Mesendoderm (in vitro differentiated cells): ENCODE measurements around the gene MID1.

ENCODE experiments used
- DNase-seq: peaks from one replicate; pipeline ENCODE4 v3.0.0; 2013
- H2AK5ac ChIP-seq: 2 replicates; pipeline ENCODE4 v1.6.1; 2013; ENCODE audit warnings: low read length, inconsistent platforms
- H2BK120ac ChIP-seq: 2 replicates; pipeline ENCODE4 v1.6.1; 2013; ENCODE audit warnings: low read depth, mild to moderate bottlenecking, low read length, moderate library complexity, mixed read lengths
- H2BK15ac ChIP-seq: replicated peaks from 2 replicates; pipeline ENCODE4 v1.6.1; 2013; ENCODE audit warnings: low read depth, mild to moderate bottlenecking, moderate library complexity
- H2BK5ac ChIP-seq: 2 replicates; pipeline ENCODE4 v1.6.1; 2013; ENCODE audit warnings: low read length, inconsistent platforms
- H3K18ac ChIP-seq: 2 replicates; pipeline ENCODE4 v1.6.1; 2013; ENCODE audit warnings: mild to moderate bottlenecking, low read length, mixed read lengths
- H3K23ac ChIP-seq: one replicate; pipeline ENCODE4 v1.6.1; 2013; ENCODE audit warnings: low read length
- H3K27ac ChIP-seq: 2 replicates; pipeline ENCODE4 v1.5.1; 2013; ENCODE audit warnings: low read depth, mild to moderate bottlenecking, inconsistent platforms, low read length, moderate library complexity
- H3K27me3 ChIP-seq: 2 replicates; pipeline ENCODE4 v1.6.1; 2013; ENCODE audit warnings: low read length, control low read depth, mild to moderate bottlenecking, inconsistent platforms; ENCODE audit not compliant: insufficient read depth, poor library complexity
- H3K36me3 ChIP-seq: 2 replicates; pipeline ENCODE4 v1.6.1; 2013; ENCODE audit warnings: low read length, inconsistent platforms; ENCODE audit not compliant: control insufficient read depth, insufficient read depth
- H3K4ac ChIP-seq: one replicate; pipeline ENCODE4 v1.6.1; 2013; ENCODE audit warnings: low read depth, mild to moderate bottlenecking, low read length, moderate library complexity
- H3K4me1 ChIP-seq: 2 replicates; pipeline ENCODE4 v1.6.1; 2013; ENCODE audit warnings: low read depth, low read length, inconsistent platforms; ENCODE audit not compliant: control insufficient read depth
- H3K4me2 ChIP-seq: 2 replicates; pipeline ENCODE4 v1.6.1; 2013; ENCODE audit warnings: low read length
- H3K4me3 ChIP-seq: 2 replicates; pipeline ENCODE4 v1.5.1; 2013; ENCODE audit warnings: mild to moderate bottlenecking, low read length
- H3K56ac ChIP-seq: one replicate; pipeline ENCODE4 v1.6.1; 2013; ENCODE audit warnings: low read length
- H3K79me1 ChIP-seq: 2 replicates; pipeline ENCODE4 v1.6.1; 2013; ENCODE audit warnings: low read length, inconsistent platforms
- H3K79me2 ChIP-seq: 2 replicates; pipeline ENCODE4 v1.6.1; 2013; ENCODE audit warnings: mild to moderate bottlenecking, low read length; ENCODE audit not compliant: control insufficient read depth, insufficient read depth
- H3K9ac ChIP-seq: 2 replicates; pipeline ENCODE4 v1.6.1; 2013; ENCODE audit warnings: low read length, inconsistent platforms
- H4K5ac ChIP-seq: one replicate; pipeline ENCODE4 v1.6.1; 2013; ENCODE audit warnings: low read length
- H4K8ac ChIP-seq: one replicate; pipeline ENCODE4 v1.6.1; 2013; ENCODE audit warnings: low read depth, mild to moderate bottlenecking, control low read depth, low read length, moderate library complexity
- WGBS: extraction: QIAGEN DNeasy Blood & Tissue Kit; methylation state at CpG from one replicate; pipeline ENCODE4 v1.1.7; 2013; ENCODE audit warnings: low lambda C conversion rate, missing lambda C conversion rate; ENCODE audit not compliant: insufficient coverage; ENCODE audit errors: extremely low coverage; 5-methylcytosine and 5-hydroxymethylcytosine counted together

Gene MID1

GRCh38 chrX:10582215-10582733 is 38.1 kb downstream of the MID1 start:
- Histone ChIP-seq H2BK15ac (no peak overlapping the region), H3K23ac (no peak overlapping the region), H3K4ac (no peak overlapping the region), H3K56ac (no peak overlapping the region), H3K18ac (no peak overlapping the region), H3K9ac (no peak overlapping the region), H3K36me3 (no peaks in the 10 kb centered on the region), H2AK5ac (no peak overlapping the region), H3K4me1 (no peaks in the 10 kb centered on the region), H3K4me3 (no peak overlapping the region), H3K79me2 (no peaks in the 10 kb centered on the region), H2BK120ac (no peak overlapping the region), H3K79me1 (no peaks in the 10 kb centered on the region), H2BK5ac (no peak overlapping the region), H4K8ac (no peak overlapping the region), H3K27ac (no peak overlapping the region), H3K27me3 (no peaks in the 10 kb centered on the region), H4K5ac (no peak overlapping the region), H3K4me2 (no peak overlapping the region)
- DNase-seq, result no peak
- WGBS, result no CpG with 5 or more reads among the region's 3 CpGs

DNA sequence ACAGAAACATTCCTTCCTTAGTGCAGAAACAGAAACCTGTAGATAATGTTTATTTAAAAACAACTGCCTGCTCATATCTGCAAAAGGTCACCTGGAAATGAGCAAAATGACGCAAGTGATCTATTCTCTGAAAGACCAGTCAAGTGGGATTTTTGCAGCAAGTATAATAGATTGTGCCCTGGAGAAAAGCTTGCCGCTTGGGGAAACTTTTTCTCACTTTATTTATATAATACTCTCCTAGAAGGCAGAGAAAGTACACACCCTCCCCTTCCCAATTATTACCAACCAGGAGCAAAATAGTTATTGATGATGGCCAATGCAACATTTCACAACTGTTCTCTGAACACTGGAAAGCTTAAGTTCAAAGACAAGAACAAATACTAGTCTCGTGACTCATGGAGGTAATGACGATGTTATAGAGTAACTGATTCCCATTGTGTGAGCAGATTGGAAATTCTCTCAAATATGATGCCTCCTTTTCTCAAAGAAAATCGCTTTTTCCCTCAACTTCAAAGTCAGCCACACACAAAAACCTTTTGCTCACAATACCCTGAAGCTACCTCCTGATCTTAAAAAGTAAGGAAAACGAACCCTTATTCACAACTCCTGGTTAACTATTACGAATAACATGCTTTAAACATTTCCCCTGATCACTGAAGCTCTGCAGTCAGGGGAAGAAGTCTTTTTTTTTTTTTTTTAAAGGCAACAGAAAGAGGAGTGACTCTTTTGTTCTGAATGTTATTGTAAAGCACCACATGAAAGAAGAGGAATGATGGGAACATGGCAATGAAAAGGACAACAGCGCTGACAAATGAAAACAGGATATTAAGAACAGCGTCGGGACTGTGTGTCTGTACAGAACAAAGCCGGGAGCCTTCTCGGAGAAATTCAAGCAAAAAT is 41.0 kb downstream of the MID1 start:
- Histone ChIP-seq H3K27me3 (no peaks in the 10 kb centered on the region), H3K56ac (no peak overlapping the region)
- no CpG with 5 or more reads among the region's 12 CpGs for WGBS

GRCh38 chrX:10578527-10578926 is 41.9 kb downstream of the MID1 start:
- H3K27ac ChIP-seq, result no peak overlapping the region
- H3K4ac ChIP-seq, result no peak overlapping the region
- H3K27me3 ChIP-seq, result no peaks in the 10 kb centered on the region
- no peaks in the 10 kb centered on the region for H3K4me1 ChIP-seq
- H4K8ac ChIP-seq, result no peak overlapping the region
- H2BK5ac ChIP-seq, result no peak overlapping the region
- H3K18ac ChIP-seq, result no peak overlapping the region
- no peak overlapping the region for H3K56ac ChIP-seq
- H2BK120ac ChIP-seq, result no peak overlapping the region
- no peak overlapping the region for H4K5ac ChIP-seq
- H3K9ac ChIP-seq, result no peak overlapping the region
- no peak overlapping the region for H2AK5ac ChIP-seq
- no peaks in the 10 kb centered on the region for H3K36me3 ChIP-seq
- no peak overlapping the region for H3K23ac ChIP-seq
- WGBS, result no CpG with 5 or more reads among the region's 2 CpGs
- peaks cover 1% of the 10 kb centered on the region for H3K79me2 ChIP-seq
- H3K4me2 ChIP-seq, result no peak overlapping the region
- no peaks in the 10 kb centered on the region for H3K79me1 ChIP-seq
- DNase-seq, result no peak
- H2BK15ac ChIP-seq, result no peak overlapping the region
- no peak overlapping the region for H3K4me3 ChIP-seq

More for the DNA sequence above, 41.0 kb downstream of the MID1 start:
- H4K5ac ChIP-seq, result no peak overlapping the region
- no peak overlapping the region for H2AK5ac ChIP-seq
- no peaks in the 10 kb centered on the region for H3K36me3 ChIP-seq
- no peaks in the 10 kb centered on the region for H3K79me1 ChIP-seq
- no peak overlapping the region for H3K4ac ChIP-seq
- H3K79me2 ChIP-seq, result peaks cover 1% of the 10 kb centered on the region
- no peak overlapping the region for H3K4me2 ChIP-seq
- no peak overlapping the region for H4K8ac ChIP-seq
- no peak overlapping the region for H3K4me3 ChIP-seq
- H2BK15ac ChIP-seq, result no peak overlapping the region
- H3K18ac ChIP-seq, result no peak overlapping the region
- no peak overlapping the region for H3K27ac ChIP-seq
- no peak overlapping the region for H3K9ac ChIP-seq
- no peak overlapping the region for H2BK120ac ChIP-seq
- no peaks in the 10 kb centered on the region for H3K4me1 ChIP-seq
- peak; percentile 19 for DNase-seq
- no peak overlapping the region for H3K23ac ChIP-seq
- no peak overlapping the region for H2BK5ac ChIP-seq

GRCh38 chrX:10577853-10578252 is 42.5 kb downstream of the MID1 start:
- no peak for DNase-seq
- no peak overlapping the region for H2BK5ac ChIP-seq
- no peak overlapping the region for H4K8ac ChIP-seq
- H2AK5ac ChIP-seq, result no peak overlapping the region
- H3K4me1 ChIP-seq, result no peaks in the 10 kb centered on the region
- H3K79me1 ChIP-seq, result no peaks in the 10 kb centered on the region
- no peak overlapping the region for H3K56ac ChIP-seq
- H3K18ac ChIP-seq, result no peak overlapping the region
- H3K4me3 ChIP-seq, result no peak overlapping the region
- no peak overlapping the region for H2BK15ac ChIP-seq
- no peak overlapping the region for H3K9ac ChIP-seq
- H3K27ac ChIP-seq, result no peak overlapping the region
- no peak overlapping the region for H2BK120ac ChIP-seq
- no peak overlapping the region for H3K4me2 ChIP-seq
- H3K36me3 ChIP-seq, result no peaks in the 10 kb centered on the region
- H3K79me2 ChIP-seq, result peaks cover 3% of the 10 kb centered on the region
- H3K27me3 ChIP-seq, result no peaks in the 10 kb centered on the region
- no peak overlapping the region for H3K23ac ChIP-seq
- no peak overlapping the region for H3K4ac ChIP-seq
- no CpG with 5 or more reads among the region's 2 CpGs for WGBS
- no peak overlapping the region for H4K5ac ChIP-seq

DNA sequence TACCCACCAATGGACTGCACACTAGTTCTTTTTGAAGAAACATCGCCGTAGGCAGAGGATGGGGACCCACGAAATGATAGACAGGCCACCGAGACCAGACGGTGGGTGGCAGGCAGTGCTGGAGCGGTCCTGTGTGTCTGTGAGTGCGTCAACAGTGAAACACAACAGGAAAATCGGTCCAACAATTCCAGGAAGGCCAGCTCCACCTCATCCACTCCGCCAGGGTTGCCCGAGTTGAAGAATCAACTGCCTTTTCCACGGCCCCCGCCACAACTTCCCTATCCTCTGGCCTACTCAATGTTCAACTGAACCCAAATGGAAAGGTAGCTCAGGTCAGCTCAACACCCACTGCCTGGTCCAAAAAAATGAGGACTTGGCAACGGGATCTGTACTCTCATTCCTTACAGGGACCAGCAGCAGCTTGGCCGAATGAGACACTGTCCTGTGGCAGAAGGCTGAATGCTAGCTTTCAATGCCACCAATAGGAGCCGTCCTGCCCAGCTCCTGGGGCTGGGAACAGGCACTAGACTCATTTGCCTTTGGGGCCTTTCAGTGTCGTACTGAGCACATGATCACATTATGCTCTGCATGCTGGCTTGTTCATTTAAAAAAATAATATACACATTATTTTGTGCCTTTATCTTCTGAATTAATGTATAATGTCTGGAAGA is 43.5 kb downstream of the MID1 start:
- H3K4me1 ChIP-seq, result no peaks in the 10 kb centered on the region
- no peak overlapping the region for H2BK120ac ChIP-seq
- H3K9ac ChIP-seq, result no peak overlapping the region
- H3K18ac ChIP-seq, result no peak overlapping the region
- no peak overlapping the region for H3K4me3 ChIP-seq
- no CpG with 5 or more reads among the region's 16 CpGs for WGBS
- H2BK5ac ChIP-seq, result no peak overlapping the region
- peaks cover 3% of the 10 kb centered on the region for H3K79me2 ChIP-seq
- no peak overlapping the region for H3K4me2 ChIP-seq
- no peak overlapping the region for H3K56ac ChIP-seq
- H2BK15ac ChIP-seq, result no peak overlapping the region
- H4K8ac ChIP-seq, result no peak overlapping the region
- no peaks in the 10 kb centered on the region for H3K79me1 ChIP-seq
- H3K36me3 ChIP-seq, result no peaks in the 10 kb centered on the region
- DNase-seq, result no peak
- H2AK5ac ChIP-seq, result no peak overlapping the region
- no peak overlapping the region for H3K4ac ChIP-seq
- H3K27ac ChIP-seq, result no peak overlapping the region
- no peak overlapping the region for H4K5ac ChIP-seq
- no peaks in the 10 kb centered on the region for H3K27me3 ChIP-seq
- no peak overlapping the region for H3K23ac ChIP-seq
